HG02870 (cell line): Measurements from ENCODE around the gene CAPN2.
"Not testable (repeated sequence)": the region's sequence is repeated elsewhere in the genome, so short reads cannot be mapped to it uniquely, and the experiment has no call there.

Experiments
- ATAC-seq: cut with Tn5 transposase; IDR thresholded peaks from one replicate; pipeline ENCODE4 v1.9.1; 2021; ENCODE audit warnings: mild to moderate bottlenecking, moderate library complexity; ENCODE audit not compliant: unreplicated experiment

CAPN2 gene

DNA sequence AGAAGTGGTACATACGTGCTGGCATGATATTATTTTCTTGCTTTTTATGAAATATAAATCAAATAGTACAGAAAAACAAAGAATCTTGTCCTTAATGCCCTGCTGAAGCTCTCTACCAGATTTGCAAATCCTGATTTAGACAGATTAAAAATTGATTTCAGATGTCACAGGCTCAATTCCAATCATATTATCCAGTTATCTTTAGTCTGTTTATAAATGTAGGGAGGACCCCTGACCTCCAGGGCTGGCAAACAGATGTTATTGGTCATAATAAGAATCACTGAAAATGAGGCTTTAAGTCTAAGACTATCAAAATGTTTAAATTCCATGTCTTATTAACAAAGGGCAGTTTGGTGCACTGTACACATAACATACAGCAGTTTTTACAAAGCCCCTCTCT lies 71.3 kb downstream of the CAPN2 start:
- no peak for ATAC-seq

DNA sequence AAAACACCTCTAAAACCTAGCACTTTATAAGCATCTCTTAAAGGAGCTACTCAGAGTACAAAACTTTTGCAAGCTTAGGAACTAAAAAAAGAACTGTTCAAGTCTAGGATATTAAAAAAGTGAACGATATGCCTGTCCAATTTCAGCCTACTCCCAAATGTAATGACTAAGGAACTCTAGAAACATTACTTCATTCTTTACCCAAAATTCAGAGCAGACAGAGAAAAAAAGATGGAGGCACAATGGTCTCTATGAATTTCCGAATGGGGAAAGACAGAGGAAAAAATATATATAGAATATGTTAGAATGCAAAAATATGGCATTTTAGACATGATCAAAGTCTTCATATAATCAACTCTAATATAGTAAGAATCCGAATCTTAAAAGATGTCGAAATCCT lies 72.2 kb downstream of the CAPN2 start:
- no peak for ATAC-seq

DNA sequence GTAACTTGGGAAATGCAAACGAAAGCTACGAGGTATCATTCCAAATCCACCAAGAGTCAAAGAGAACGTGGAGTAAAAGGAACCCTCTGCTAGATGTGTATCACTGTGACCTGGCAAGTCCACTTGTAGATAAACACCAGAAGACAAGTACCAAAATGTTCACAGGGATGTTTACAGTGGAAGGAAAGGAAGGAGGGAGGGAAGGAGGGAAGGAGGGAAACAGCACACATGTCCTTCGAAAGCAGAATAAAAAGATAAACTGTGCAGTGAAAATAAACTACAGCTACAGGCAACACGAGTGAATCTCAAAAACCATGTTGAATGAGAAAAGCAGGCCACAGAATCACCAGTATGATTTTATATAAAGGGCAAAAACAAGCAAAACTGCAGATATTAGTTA lies 73.5 kb downstream of the CAPN2 start:
- ATAC-seq, result no peak

DNA sequence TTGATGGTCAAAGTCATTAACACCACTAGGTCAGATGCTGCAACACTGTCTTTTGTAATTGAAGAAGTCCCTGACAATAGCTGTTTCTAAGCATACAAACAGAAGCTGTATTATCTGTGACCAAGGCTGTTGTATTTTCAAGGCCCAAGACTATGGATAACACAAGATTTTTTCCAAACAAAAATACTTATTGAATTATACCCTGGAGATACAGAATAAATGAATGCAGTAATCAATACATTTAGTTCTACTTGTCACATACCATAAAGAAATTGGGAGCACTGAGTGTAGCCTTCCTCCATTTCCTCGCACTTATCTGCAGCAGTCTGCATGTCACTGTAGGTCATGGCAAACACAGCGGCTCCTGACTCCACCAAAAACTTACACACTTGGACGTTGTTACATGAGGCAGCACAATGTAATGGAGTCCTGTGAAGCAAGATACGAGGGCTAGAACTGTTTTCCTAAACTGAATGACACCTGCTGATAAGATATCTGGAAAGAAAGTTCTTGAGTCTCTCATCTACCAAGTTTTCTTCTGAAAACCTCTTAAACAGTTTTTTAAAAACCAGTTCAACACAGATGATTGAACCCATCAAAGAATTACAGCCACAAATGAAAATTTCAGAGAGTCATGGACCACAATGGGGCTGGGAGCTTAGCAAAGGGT lies 76.5 kb downstream of the CAPN2 start:
- ATAC-seq, result no peak

DNA sequence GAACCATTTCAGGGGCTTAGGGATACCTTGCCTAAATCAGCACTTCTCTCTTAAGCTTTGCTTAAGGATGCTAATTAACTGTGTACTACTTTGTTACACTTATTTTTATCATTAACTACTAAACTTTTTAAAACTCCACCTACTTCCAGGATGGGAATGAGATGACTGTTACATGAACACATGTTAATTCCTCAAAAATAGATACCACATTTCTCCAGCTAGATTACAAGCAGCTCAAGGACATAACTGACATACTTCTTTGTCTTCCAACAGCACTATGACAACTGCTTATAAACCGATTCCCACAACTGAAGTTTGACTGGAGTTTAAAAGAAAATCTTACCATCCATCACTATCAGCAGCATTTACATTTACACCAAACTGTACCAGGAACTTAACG lies 79.7 kb downstream of the CAPN2 start:
- no peak for ATAC-seq

DNA sequence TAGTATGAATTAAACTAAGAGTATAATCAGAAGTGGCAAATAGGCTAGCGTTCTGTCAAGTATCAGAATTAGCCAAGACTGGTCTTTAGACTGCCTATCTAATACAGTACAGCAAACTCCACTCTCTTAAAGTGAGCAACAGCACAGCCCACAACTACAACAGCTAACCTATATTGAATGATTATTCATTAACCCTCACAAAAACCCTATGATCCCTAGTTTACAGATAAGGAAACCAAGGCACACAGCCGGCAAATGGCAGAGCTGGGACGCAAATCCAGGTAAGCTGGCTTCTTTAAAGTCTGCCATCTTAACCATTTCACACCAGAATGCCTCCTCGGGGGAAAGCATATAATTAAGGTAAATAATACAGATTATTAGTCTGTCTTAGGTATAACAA lies 81.4 kb downstream of the CAPN2 start:
- ATAC-seq, result no peak

DNA sequence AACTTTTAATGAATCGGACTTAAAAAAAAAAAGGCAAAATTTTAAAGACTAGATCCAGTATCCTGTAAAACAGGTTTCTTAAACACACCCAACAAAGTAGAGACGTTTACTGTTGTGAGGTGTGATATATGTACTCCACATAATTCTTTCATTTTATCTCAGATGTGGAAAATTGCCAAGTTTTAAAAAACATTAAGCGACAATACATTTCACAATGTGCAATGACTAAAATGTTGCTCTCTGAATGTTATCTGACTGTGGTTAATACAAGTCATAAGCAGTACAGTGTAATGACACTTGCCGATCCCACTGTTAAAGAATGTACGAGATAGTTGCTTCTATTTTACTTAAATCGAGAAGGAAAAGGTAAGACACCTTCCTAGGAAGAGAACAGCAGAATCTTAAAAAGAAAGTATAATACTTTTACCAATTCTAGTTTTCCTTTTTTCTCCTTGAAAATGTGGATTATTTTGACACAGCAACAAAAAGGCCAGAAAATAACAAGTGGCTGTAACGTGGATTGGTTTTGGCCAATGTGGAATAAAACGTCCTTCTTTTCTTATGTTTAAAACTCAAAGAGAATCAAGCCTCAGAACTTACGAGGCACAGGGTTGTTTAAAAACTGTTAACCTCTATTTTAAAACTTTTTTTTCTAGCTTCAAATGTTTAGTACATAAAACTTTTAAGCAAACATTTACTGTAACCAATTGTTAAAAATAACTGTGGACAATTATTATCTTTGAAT lies 82.0 kb downstream of the CAPN2 start:
- ATAC-seq, result no peak

DNA sequence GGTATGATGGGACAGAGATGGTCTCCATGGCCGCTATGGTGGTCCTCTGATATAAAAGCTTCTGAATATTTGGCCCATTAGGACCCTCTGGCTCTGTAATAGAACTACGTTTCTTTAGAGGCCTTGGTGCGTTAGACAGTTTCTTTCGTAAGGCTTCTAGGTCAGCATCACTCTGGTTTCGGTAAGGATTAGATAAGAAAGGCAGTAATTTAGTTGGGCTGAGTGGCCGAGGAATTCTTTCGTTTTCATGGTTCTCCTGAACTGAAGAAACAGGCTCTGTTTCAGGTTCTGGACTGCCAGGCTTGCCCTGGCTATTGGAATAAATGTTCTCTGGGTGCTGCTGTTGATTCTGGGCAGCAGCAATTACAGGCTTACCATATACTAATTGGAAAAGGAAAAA lies 83.9 kb downstream of the CAPN2 start:
- ATAC-seq, result no peak

DNA sequence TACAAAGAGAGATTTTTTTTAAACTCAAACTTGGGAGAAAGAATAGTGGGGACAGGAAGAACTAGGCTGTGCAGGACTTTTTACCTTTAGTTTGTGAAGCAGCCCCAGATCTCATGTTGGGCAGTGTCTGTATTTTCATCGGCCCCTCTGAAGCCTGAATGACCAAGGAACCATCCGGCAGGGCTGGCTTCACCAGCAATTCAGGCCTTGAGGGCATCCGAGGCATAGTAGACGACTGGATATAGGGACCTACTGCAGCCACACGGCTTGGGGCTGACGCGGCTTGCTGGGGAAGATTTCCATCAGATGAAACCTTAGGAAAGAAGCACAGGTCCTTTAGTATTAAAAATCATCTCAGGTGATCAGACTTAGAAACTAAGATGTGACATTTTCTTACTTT lies 89.7 kb downstream of the CAPN2 start:
- no peak for ATAC-seq

DNA sequence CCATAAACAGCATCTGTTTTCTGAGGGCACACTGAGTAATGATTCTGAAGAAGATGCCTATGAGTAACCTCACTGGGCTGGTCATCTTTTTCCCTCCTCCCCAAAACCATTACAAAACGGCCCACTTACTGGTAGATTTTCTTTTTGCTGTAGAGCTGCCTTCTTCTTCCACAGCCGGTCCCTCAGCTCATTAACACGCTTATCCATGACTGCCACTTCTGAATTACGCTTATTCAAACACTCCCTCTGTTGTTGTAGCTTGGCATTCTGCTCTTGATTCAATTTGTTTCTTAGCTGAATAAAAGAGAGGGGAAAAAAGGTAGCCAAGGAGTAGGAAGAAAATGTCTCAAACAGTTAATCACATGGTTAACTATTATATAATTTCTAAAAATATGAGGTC lies 90.3 kb downstream of the CAPN2 start:
- ATAC-seq, result no peak

DNA sequence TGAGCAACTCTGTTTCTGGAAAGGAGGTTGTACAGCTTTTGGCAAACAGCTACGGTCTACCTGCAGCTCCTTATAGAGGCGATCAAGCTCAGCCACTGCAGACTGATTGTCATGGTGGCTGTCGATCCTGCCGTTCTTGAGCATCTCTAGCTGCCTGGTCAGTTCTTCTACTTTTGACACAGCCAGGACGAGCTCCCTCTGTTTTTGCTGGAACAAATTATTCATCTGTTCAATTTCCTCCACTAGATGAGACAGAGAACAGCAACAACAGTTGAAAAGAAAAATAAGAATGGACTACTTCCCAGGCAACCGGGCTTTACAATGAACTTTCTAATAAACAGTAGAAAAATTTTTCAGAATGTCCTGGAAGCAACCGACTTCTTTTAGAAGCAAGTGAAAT lies 90.9 kb downstream of the CAPN2 start:
- no peak for ATAC-seq

DNA sequence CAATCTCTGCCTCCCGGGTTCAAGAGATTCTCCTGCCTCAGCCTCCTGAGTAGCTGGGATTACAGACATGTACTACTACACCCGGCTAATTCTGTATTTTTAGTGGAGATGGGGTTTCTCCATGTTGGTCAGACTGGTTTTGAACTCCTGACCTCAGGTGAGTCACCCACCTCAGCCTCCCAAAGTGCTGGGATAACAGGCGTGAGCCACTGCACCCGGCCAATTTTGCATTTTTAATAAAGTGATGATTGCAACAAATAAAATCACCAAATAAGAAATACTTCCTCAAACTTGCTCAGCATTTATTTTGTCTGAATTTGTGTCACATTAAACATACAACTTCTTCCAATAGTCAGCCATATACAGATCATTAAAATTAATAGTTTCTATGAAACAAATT lies 97.6 kb downstream of the CAPN2 start:
- ATAC-seq, result not testable (repeated sequence)

DNA sequence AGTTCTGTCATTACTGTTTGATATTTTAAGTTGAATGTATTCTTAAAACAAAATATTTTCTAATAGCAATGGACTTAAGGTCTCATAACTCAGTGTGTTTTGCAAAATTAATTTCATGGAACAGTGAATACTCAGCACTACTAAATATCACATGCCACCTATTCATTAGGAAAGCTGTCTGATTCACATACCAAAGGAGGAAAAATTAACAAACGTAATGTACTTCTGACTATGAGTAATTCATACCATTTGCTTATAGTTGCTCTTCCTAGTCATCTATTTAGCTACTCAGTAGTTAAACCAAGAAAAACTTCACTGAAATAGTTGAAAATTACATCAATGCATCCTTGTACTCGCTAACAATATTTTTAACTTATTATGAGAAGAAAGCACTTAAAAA lies 98.2 kb downstream of the CAPN2 start:
- no peak for ATAC-seq

DNA sequence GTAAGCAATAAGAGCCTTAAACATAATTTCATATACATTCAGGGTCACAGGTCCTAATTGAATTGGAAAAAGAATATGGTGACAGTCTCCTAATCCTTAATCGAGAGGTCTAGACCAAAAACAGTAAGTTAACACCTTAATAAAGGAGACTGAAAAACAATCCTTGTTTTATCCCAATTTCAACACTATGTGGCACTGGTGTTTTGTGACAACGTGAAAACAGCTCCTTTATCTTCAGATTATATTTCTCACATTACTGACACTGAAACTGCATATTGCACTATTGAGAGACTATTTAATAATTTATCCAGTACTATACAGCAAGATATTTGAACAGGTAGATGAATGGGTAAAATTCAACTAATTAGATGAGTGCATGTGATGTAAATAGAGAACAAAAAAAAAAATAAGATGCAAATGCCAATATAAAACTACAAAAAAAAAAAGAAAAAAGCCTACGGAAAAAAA lies 99.3 kb downstream of the CAPN2 start:
- ATAC-seq, result no peak

DNA sequence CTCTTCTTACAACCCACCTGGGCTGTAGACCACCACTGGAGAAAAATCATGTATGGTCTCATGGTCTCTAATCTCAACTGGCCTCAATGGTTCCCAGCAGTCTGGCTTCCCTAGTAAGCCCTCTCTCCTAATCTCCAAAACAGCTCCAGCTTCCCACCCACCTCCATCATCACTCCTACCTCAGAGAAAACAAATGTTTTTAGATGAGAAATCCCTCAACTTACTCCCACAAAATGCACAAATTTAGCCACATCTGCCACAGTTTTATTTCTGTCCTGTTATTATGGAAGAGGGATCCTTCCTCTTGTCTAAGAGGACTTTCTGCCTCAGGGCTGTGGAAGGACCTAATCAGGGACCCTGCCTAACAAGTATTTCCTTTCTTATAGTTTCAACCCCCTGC lies 101.3 kb downstream of the CAPN2 start:
- ATAC-seq, result no peak

DNA sequence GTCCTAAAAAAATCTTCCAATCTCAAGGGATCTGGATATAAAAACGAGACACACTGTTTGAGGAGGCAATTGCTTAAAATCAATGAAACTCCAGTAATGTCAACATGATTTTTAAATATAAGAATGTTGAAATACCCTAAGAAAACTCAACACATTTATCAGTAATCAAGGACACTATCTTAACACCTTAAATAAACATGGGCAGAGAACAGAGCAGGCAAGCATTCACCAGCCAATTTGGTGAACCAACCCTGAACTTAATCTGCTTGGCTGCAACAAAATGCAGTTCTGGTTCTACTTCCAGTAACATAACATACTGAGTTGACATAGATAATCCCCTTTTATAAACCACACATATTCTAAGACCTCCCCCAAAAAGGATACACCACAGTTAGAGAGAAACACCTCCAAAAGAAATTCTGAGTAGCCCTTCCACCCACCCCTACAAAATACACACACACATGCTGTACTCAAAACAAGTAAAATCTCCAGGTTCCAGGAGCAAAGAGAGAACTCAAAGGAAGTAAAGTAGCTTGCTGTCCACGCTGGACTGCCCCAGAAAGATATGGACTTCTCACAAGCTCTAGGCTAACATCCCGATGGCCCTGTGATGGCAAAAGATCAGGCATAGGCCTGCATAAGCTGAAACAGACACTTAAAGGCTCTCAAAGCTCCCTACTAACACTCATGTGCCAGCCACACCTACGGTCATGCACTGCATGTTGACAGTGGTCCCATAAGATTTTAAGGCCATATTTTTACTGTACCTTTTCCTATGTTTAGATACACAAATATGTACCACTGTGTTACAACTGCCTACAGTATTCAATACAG lies 102.9 kb downstream of the CAPN2 start:
- no peak for ATAC-seq

DNA sequence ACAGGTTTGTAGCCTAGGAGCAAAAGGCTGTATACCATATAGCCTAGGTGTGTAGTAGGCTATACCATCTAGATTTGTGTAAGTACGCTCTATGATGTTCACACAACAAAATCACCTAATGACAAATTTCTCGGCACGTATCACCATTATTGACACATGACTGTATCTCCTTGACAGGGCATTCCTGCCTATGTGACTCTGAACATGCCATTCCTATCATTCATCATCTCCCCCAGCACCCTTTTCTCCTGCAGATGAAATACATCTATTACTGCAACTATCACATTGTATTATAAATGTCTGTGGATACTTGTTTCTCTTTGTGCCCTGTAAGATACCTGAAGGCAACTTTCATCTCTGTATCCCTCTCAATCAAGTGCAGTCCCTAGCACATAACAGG lies 103.5 kb downstream of the CAPN2 start:
- no peak for ATAC-seq

DNA sequence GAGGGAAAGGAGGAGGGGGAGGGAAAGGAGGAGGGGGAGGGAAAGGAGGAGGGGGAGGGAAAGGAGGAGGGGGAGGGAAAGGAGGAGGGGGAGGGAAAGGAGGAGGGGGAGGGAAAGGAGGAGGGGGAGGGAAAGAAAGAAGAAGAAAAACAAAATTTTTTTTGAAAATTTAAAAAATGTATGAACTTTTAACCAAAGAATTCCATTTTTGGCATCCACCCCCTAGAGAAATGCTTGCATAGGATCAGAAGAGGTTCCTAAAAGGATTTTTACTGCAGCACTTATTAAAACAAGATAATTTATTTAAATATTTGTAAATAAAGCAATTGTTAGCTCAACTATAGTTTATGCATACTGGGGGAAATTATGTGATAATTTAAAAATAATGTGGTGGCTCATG lies 104.9 kb downstream of the CAPN2 start:
- not testable (repeated sequence) for ATAC-seq

DNA sequence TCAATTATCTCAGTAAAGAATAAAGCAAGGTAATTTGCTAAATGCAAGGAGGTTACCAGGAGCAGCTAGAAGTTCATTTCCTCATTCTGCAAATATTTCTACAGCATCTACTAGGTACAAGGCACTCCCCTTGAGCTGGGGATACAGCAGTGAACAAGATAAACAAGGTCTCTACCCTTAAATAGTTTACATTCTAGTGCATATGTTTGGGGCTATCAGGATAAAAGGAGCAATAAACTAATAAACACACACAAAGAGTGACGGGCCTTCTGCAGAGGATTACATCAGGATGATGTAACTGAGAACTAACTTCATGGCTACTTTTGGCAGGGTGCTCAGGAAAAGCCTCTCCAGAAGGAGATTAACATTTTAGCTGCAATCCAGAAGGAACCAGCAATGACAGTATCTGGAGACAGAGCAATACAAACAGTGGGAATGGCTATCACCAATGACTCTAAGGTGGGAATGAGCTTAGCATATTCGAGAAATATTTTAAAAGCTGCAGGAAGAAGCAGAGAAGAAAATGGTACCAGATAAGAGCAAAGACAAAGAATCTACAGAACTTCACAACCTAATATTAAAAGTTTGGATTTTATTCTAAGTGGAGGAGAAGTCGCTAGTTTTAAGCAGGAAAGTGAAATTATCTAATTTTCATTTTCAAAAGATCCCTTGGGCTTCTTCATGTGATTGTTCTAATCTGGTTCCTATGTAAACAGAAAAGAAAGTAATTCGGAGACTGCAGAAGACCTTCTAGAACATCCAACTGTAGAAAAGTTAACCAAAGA lies 107.6 kb downstream of the CAPN2 start:
- ATAC-seq, result no peak

DNA sequence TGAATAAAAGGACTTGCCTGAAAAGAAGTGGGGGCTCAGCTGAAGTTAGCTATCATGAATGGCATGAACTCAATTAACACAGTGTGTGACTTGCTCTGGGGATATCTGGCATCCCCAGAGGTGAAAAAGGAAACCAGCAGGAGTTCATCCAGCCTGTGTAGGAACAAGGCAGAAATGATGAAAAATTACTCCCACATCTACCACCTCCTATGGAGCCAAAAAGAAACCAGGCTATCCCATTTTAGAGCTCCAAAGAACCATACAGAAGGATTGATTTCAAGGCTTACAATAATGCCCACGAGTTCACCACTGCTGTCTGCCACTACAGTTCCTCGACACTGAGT lies 108.1 kb downstream of the CAPN2 start:
- ATAC-seq, result no peak

DNA sequence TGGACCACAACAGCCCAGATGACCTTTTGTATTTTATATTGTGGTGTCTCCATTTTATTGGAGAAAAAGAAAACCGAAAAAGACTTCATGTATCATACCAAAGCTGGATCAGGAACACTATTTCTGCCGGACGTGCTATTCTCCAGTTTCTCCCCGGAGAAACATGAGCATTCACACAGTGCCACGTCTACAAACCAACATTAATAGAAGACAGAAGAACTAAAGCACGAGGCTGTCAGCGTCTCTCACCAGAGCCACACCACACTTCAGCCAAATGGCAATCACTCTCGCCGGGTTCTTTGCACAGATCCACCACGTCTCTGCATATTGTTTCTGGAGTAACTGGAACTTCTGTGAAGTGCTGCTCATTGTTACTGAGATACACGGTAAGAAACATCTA lies 108.6 kb downstream of the CAPN2 start:
- ATAC-seq, result no peak
